GM23338 (cell line): ENCODE data around the gene NPHP4.

Source experiments
- EZH2phosphoT487 ChIP-seq: fragments of 200-600 bp; sonication (generic); IDR thresholded peaks from one replicate; pipeline ENCODE4 v1.8.1; 2018; ENCODE audit warnings: antibody characterized with exemption; ENCODE audit not compliant: unreplicated experiment
- TF ChIP-seq, protein P1 (sequence below), 2 experiments: fragments of 200-600 bp in 1 of 2; sonication (generic) in 1 of 2; conservative IDR thresholded peaks; 2 replicates each; pipeline versions ENCODE4 v1.5.1 to v1.6.1; 2016 to 2017; ENCODE audit warnings: antibody characterized with exemption in 2 of 2, low read depth in 2 of 2, mild to moderate bottlenecking in 2 of 2, moderate library complexity in 1 of 2

- TF ChIP-seq, protein P1, sequence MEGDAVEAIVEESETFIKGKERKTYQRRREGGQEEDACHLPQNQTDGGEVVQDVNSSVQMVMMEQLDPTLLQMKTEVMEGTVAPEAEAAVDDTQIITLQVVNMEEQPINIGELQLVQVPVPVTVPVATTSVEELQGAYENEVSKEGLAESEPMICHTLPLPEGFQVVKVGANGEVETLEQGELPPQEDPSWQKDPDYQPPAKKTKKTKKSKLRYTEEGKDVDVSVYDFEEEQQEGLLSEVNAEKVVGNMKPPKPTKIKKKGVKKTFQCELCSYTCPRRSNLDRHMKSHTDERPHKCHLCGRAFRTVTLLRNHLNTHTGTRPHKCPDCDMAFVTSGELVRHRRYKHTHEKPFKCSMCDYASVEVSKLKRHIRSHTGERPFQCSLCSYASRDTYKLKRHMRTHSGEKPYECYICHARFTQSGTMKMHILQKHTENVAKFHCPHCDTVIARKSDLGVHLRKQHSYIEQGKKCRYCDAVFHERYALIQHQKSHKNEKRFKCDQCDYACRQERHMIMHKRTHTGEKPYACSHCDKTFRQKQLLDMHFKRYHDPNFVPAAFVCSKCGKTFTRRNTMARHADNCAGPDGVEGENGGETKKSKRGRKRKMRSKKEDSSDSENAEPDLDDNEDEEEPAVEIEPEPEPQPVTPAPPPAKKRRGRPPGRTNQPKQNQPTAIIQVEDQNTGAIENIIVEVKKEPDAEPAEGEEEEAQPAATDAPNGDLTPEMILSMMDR (conservative IDR thresholded peaks at IDR 0.05; ENCODE audit: low read depth in 2 of 2) = no peak
- no peak for TF ChIP-seq EZH2phosphoT487
These were observed 44.1 kb downstream of the NPHP4 start for GRCh38 chr1:5947978-5948680.
